Smooth muscle cell (in vitro differentiated cells): ENCODE data around the gene ITGB1BP1. TPM values are rescaled to one million over a fixed set of nuclear protein-coding genes. Genes with fewer than 3 reads are reported as not detected.

ENCODE experiments used
- DNase-seq: peaks from one replicate; lab custom pipeline; 2025; ENCODE audit not compliant: unreplicated experiment; lab: John Stamatoyannopoulos, UW
- H2AFZ ChIP-seq: fragments of 200-600 bp; sonication (generic); 2 replicates; pipeline ENCODE4 v1.6.0; 2016; ENCODE audit warnings: antibody characterized with exemption, low read depth, mild to moderate bottlenecking
- H3F3A ChIP-seq: fragments of 200-600 bp; sonication (generic); 2 replicates; pipeline ENCODE4 v1.6.0; 2017; ENCODE audit warnings: antibody characterized with exemption, low read depth
- H3K27ac ChIP-seq: fragments of 200-600 bp; sonication (generic); 2 replicates; pipeline ENCODE4 v1.5.1; 2016; ENCODE audit warnings: low read depth, mild to moderate bottlenecking
- H3K27me3 ChIP-seq: fragments of 200-600 bp; sonication (generic); 2 replicates; pipeline ENCODE4 v1.6.1; 2016; ENCODE audit warnings: low read depth, mild to moderate bottlenecking
- H3K36me3 ChIP-seq: fragments of 200-600 bp; sonication (generic); 2 replicates; pipeline ENCODE4 v1.5.1; 2016; ENCODE audit warnings: low read depth
- H3K4me1 ChIP-seq: fragments of 200-600 bp; sonication (generic); 2 replicates; pipeline ENCODE4 v1.5.1; 2016; ENCODE audit warnings: low read depth
- H3K4me2 ChIP-seq: fragments of 200-600 bp; sonication (generic); 2 replicates; pipeline ENCODE4 v1.6.0; 2016; ENCODE audit warnings: mild to moderate bottlenecking
- H3K4me3 ChIP-seq: fragments of 200-600 bp; sonication (generic); 2 replicates; pipeline ENCODE4 v1.5.1; 2016; ENCODE audit warnings: mild to moderate bottlenecking
- H3K79me2 ChIP-seq: fragments of 200-600 bp; sonication (generic); 2 replicates; pipeline ENCODE4 v1.6.0; 2016; ENCODE audit warnings: low read depth, mild to moderate bottlenecking
- H3K9ac ChIP-seq: fragments of 200-600 bp; sonication (generic); 2 replicates; pipeline ENCODE4 v1.6.0; 2016; ENCODE audit warnings: low read depth
- H3K9me3 ChIP-seq: fragments of 200-600 bp; sonication (generic); replicated peaks from 2 replicates; pipeline ENCODE4 v1.5.1; 2016; ENCODE audit warnings: low read depth
- H4K20me1 ChIP-seq: fragments of 200-600 bp; sonication (generic); 2 replicates; pipeline ENCODE4 v1.6.0; 2016; ENCODE audit warnings: low read depth
- CTCF ChIP-seq: fragments of 200-600 bp; sonication (generic); IDR thresholded peaks from 2 replicates; pipeline ENCODE4 v1.5.1; 2017; ENCODE audit warnings: borderline replicate concordance, mild to moderate bottlenecking, antibody characterized with exemption; ENCODE audit not compliant: insufficient read depth, poor library complexity, severe bottlenecking
- WGBS: methylation state at CpG from one replicate; pipeline ENCODE4 v1.1.7; 2016; ENCODE audit warnings: low lambda C conversion rate; 5-methylcytosine and 5-hydroxymethylcytosine counted together
- polyA plus RNA-seq: library from polyadenylated mRNA; unstranded; fragments of >200 nt; fragmentation: Nextera tagmentation; extraction: Ambion mirVana; gene quantifications from 2 replicates; pipeline ENCODE4 v1.2.1, GENCODE V29; 2016
- total RNA-seq: library from RNA; depleted of rRNA; stranded (reverse); fragments of >200 nt; gene quantifications from 2 replicates; pipeline ENCODE4 v1.2.3, GENCODE V29; 2014

ITGB1BP1 gene
- total and polyA plus RNA-seq, 2 experiments from 2014 or later, result 53.9 to 138 TPM

DNA sequence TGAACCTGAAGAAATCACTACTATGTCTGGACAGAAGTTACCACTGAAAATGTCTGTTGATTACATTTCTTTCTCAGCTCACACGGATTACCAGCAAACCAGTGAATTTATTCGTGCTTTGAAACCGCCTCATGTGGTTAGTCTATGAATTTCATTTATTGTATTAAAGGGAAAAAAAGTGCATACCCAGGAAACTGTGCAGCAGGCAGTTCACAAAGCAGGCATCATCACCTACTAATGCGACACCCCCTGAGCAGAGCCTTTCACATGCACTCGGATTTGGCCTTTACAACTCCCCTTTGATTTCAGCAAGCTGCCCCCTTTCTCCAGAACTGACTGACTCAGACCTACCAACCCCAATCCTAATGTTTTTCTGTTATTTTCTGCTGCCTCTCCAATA is 20.2 kb upstream of the ITGB1BP1 start:
- Histone ChIP-seq H3K27me3 (no peaks in the 10 kb centered on the region), H3K4me2 (no peak overlapping the region), H3K4me1 (no peaks in the 10 kb centered on the region), H3K79me2 (no peaks in the 10 kb centered on the region), H4K20me1 (no peaks in the 10 kb centered on the region), H3K9me3 (no peaks in the 10 kb centered on the region), H2AFZ (no peak overlapping the region), H3F3A (no peaks in the 10 kb centered on the region), H3K36me3 (peaks cover 12% of the 10 kb centered on the region), H3K27ac (no peak overlapping the region), H3K4me3 (no peak overlapping the region), H3K9ac (no peak overlapping the region)
- 92% methylated on average over 5 of the region's 5 CpGs for WGBS
- DNase-seq, result no peak
- TF ChIP-seq CTCF, result no peak

GRCh38 chr2:9441556-9441955 is 18.2 kb upstream of the ITGB1BP1 start:
- Histone ChIP-seq H3K27ac (no peak overlapping the region), H3K36me3 (peaks cover 23% of the 10 kb centered on the region), H3K79me2 (no peaks in the 10 kb centered on the region), H3K4me3 (no peak overlapping the region), H2AFZ (no peak overlapping the region), H3F3A (no peaks in the 10 kb centered on the region), H3K4me1 (no peaks in the 10 kb centered on the region), H3K9ac (no peak overlapping the region), H3K27me3 (no peaks in the 10 kb centered on the region), H3K9me3 (no peaks in the 10 kb centered on the region), H4K20me1 (no peaks in the 10 kb centered on the region), H3K4me2 (no peak overlapping the region)
- WGBS, result 59% methylated on average over 3 of the region's 3 CpGs
- no peak for TF ChIP-seq CTCF
- no peak for DNase-seq

DNA sequence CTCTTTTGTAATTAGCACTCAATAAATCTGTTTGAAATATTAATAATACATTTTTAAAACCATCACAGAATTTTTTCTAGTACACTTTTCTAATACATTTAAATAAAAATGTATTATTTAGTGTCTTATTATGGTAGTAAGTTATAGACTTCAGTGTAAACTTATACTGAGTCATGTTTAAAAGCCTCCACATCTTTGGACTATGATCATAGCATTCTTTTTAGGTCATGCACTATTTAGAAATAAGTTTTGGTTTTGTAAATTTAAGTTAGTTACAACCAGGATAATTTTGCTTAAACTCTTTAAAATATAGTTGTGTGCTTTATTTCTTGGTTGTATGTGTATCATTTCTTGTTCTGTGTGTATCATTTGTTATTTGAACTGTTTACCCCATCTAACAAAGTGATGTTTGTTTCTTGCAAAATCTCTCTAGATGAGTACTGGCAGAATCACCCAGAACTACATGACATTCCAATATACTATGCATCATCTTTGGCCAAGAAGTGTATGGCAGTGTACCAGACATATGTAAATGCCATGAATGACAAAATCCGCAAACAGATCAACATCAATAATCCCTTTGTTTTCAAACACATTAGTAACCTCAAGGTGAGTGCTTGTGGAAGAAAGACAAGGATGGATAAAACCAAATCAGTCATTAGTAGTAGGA is 16.9 kb upstream of the ITGB1BP1 start:
- no peak for TF ChIP-seq CTCF
- H3K27me3 ChIP-seq, result no peaks in the 10 kb centered on the region
- peak overlapping the region; percentile 3 for H3K4me2 ChIP-seq
- H3K36me3 ChIP-seq, result peaks cover 23% of the 10 kb centered on the region
- H4K20me1 ChIP-seq, result no peaks in the 10 kb centered on the region
- H3K9me3 ChIP-seq, result no peaks in the 10 kb centered on the region
- no peak overlapping the region for H3K4me3 ChIP-seq
- WGBS, result 77% methylated on average over 1 of the region's 1 CpG
- H3K79me2 ChIP-seq, result no peaks in the 10 kb centered on the region
- no peaks in the 10 kb centered on the region for H3F3A ChIP-seq
- DNase-seq, result no peak
- H2AFZ ChIP-seq, result no peak overlapping the region
- no peaks in the 10 kb centered on the region for H3K4me1 ChIP-seq
- H3K9ac ChIP-seq, result no peak overlapping the region
- H3K27ac ChIP-seq, result peak overlapping the region; percentile 81

GRCh38 chr2:9439536-9439935 is 16.2 kb upstream of the ITGB1BP1 start:
- no peaks in the 10 kb centered on the region for H3K9me3 ChIP-seq
- no peak for DNase-seq
- H4K20me1 ChIP-seq, result no peaks in the 10 kb centered on the region
- peak overlapping the region; percentile 3 for H3K4me2 ChIP-seq
- H3K36me3 ChIP-seq, result peaks cover 23% of the 10 kb centered on the region
- no peak overlapping the region for H2AFZ ChIP-seq
- H3K4me3 ChIP-seq, result no peak overlapping the region
- H3F3A ChIP-seq, result no peaks in the 10 kb centered on the region
- WGBS, result 49% methylated on average over 1 of the region's 1 CpG
- H3K9ac ChIP-seq, result no peak overlapping the region
- TF ChIP-seq CTCF, result no peak
- no peaks in the 10 kb centered on the region for H3K4me1 ChIP-seq
- no peaks in the 10 kb centered on the region for H3K27me3 ChIP-seq
- H3K79me2 ChIP-seq, result no peaks in the 10 kb centered on the region
- H3K27ac ChIP-seq, result peak overlapping the region; percentile 81
